Keratinocyte (primary cell): Measurements from ENCODE around the gene PIP4K2A. TPM values are rescaled to one million over a fixed set of nuclear protein-coding genes. Genes with fewer than 3 reads are reported as not detected.

ENCODE experiments used
- DNase-seq: peaks from one replicate; pipeline ENCODE4 v3.0.0-alpha.2; 2011; ENCODE audit warnings: low read depth, missing footprints, low spot score
- FAIRE-seq: peaks from 2 replicates; lab custom pipeline; 2011; peaks lifted over from hg19 to GRCh38; lab: Jason Lieb, UNC
- H2AFZ ChIP-seq: 2 replicates; pipeline ENCODE4 v1.6.0; 2012; ENCODE audit warnings: low read length, control low read depth, inconsistent platforms; ENCODE audit not compliant: control insufficient read depth
- H3K27ac ChIP-seq: 2 replicates; pipeline ENCODE4 v1.5.1; 2011; ENCODE audit warnings: low read length; ENCODE audit not compliant: control insufficient read depth, insufficient read depth
- H3K27me3 ChIP-seq: 3 replicates; pipeline ENCODE4 v1.6.0; 2011; ENCODE audit warnings: low read length; ENCODE audit not compliant: control insufficient read depth, insufficient read depth; ENCODE audit errors: extremely low read depth
- H3K36me3 ChIP-seq, 2 experiments: 2 replicates in 1 of 2; 3 replicates in 1 of 2; pipeline ENCODE4 v1.5.1; 2011; ENCODE audit warnings: low read length in 2 of 2, mild to moderate bottlenecking in 1 of 2; ENCODE audit not compliant: control insufficient read depth in 2 of 2, insufficient read depth in 2 of 2; ENCODE audit errors: extremely low read depth in 1 of 2
- H3K4me1 ChIP-seq: 3 replicates; pipeline ENCODE4 v1.5.1; 2011; ENCODE audit warnings: low read length; ENCODE audit not compliant: control insufficient read depth, insufficient read depth; ENCODE audit errors: extremely low read depth
- H3K4me2 ChIP-seq: 3 replicates; pipeline ENCODE4 v1.6.0; 2011; ENCODE audit warnings: low read depth, low read length; ENCODE audit not compliant: control insufficient read depth, insufficient read depth; ENCODE audit errors: extremely low read depth
- H3K4me3 ChIP-seq, 3 experiments: fragments of 200-600 bp in 1 of 3; sonication (generic) in 1 of 3; 2 replicates in 2 of 3; 3 replicates in 1 of 3; pipeline ENCODE4 v1.5.1; 2011 to 2016; ENCODE audit warnings: low read length in 3 of 3, mild to moderate bottlenecking in 3 of 3, control low read depth in 2 of 3, inconsistent platforms in 1 of 3, low read depth in 1 of 3, mixed read lengths in 1 of 3, mixed run types in 1 of 3, moderate library complexity in 1 of 3; ENCODE audit not compliant: control insufficient read depth in 2 of 3, insufficient read depth in 2 of 3; ENCODE audit errors: extremely low read depth in 1 of 3
- H3K79me2 ChIP-seq: 2 replicates; pipeline ENCODE4 v1.6.0; 2012; ENCODE audit warnings: low read length; ENCODE audit not compliant: control insufficient read depth, insufficient read depth
- H3K9ac ChIP-seq: 3 replicates; pipeline ENCODE4 v1.6.0; 2011; ENCODE audit warnings: low read length; ENCODE audit not compliant: control insufficient read depth, insufficient read depth; ENCODE audit errors: extremely low read depth
- H3K9me1 ChIP-seq: 3 replicates; pipeline ENCODE4 v1.6.0; 2011; ENCODE audit warnings: low read length; ENCODE audit not compliant: control insufficient read depth, insufficient read depth; ENCODE audit errors: extremely low read depth
- H3K9me3 ChIP-seq: 2 replicates; pipeline ENCODE4 v1.5.1; 2012; ENCODE audit warnings: low read depth, low read length; ENCODE audit not compliant: control insufficient read depth
- H4K20me1 ChIP-seq: 3 replicates; pipeline ENCODE4 v1.6.0; 2011; ENCODE audit warnings: low read length; ENCODE audit not compliant: control insufficient read depth, insufficient read depth; ENCODE audit errors: extremely low read depth
- CTCF ChIP-seq, 3 experiments: IDR thresholded peaks in 1 of 3; conservative IDR thresholded peaks in 1 of 3; optimal IDR thresholded peaks in 1 of 3; 2 replicates in 2 of 3; 3 replicates in 1 of 3; pipeline versions ENCODE3 to v1.5.1; 2011; ENCODE audit warnings: low read length in 3 of 3, mild to moderate bottlenecking in 3 of 3, moderate library complexity in 2 of 3, control low read depth in 1 of 3, inconsistent platforms in 1 of 3; ENCODE audit not compliant: insufficient read depth in 2 of 3; ENCODE audit errors: extremely low read depth in 1 of 3
- EZH2 ChIP-seq: IDR thresholded peaks from one replicate; pipeline ENCODE4 v1.6.1; 2012; ENCODE audit warnings: inconsistent platforms, mild to moderate bottlenecking, low read length, moderate library complexity
- dilution Hi-C: fragments of 300-500 bp; cut with MboI; formaldehyde crosslinking; loops from one replicate; pipeline ENCODE4 v1.7.0; 2020; ENCODE audit warnings: low sequenced_read_pairs; ENCODE audit not compliant: extremely low pct_ligation_motif_present
- polyA plus RNA-seq, 5 experiments: library from polyadenylated mRNA; depleted of rRNA in 3 of 5; stranded (reverse) in 3 of 5; stranded (forward) in 1 of 5; unstranded in 1 of 5; fragments of >200 nt; gene quantifications; 1 replicate in 1 of 5; 2 replicates in 3 of 5; 3 replicates in 1 of 5; pipeline versions ENCODE4 v1.2.1 to v1.2.3, GENCODE V29; 2011 to 2012; ENCODE audit warnings: missing spikeins in 2 of 5, low read depth in 1 of 5, low replicate concordance in 1 of 5

Gene PIP4K2A
- polyA plus RNA-seq, 1 donor (not counting 4 experiments of a cell fraction or from before 2014, with no cell fraction given), result 15.5 TPM

GRCh38 chr10:22716943-22717342, 2.6 kb upstream of the PIP4K2A start:
- Histone ChIP-seq H3K9me3 (no peaks in the 10 kb centered on the region), H3K27ac (no peak overlapping the region), H3K4me2 (no peak overlapping the region), H3K27me3 (no peaks in the 10 kb centered on the region), H2AFZ (no peak overlapping the region), H4K20me1 (peaks cover 3% of the 10 kb centered on the region), H3K4me3 (no peak overlapping the region), H3K36me3 (no peaks in the 10 kb centered on the region), H3K9ac (no peak overlapping the region), H3K9me1 (no peaks in the 10 kb centered on the region), H3K4me1 (peaks cover 8% of the 10 kb centered on the region), H3K79me2 (peaks cover 12% of the 10 kb centered on the region)
- dilution Hi-C loops, result no loop called here
- DNase-seq (no peak), FAIRE-seq (no peak)
- TF ChIP-seq EZH2, result no peak
- no peak for TF ChIP-seq CTCF (optimal IDR thresholded peaks at IDR 0.05 in 1 of 3, IDR thresholded peaks at IDR 0.05 in 1 of 3, conservative IDR thresholded peaks at IDR 0.05 in 1 of 3; ENCODE audit: extremely low read depth in 1 of 3, insufficient read depth in 2 of 3, low read length in 3 of 3)

GRCh38 chr10:22715290-22715625, 880 bp upstream of the PIP4K2A start:
- dilution Hi-C loops, result no loop called here
- H4K20me1 ChIP-seq, result peaks cover 3% of the 10 kb centered on the region
- H3K4me1 ChIP-seq, result peaks cover 8% of the 10 kb centered on the region
- H3K4me2 ChIP-seq, result no peak overlapping the region
- no peak overlapping the region for H3K4me3 ChIP-seq
- no peak overlapping the region for H3K27ac ChIP-seq
- no peaks in the 10 kb centered on the region for H3K9me1 ChIP-seq
- TF ChIP-seq CTCF (optimal IDR thresholded peaks at IDR 0.05 in 1 of 3, IDR thresholded peaks at IDR 0.05 in 1 of 3, conservative IDR thresholded peaks at IDR 0.05 in 1 of 3; ENCODE audit: extremely low read depth in 1 of 3, insufficient read depth in 2 of 3, low read length in 3 of 3) (no peak), EZH2 (no peak)
- FAIRE-seq (no peak), DNase-seq (no peak)
- H3K9me3 ChIP-seq, result no peaks in the 10 kb centered on the region
- peaks cover 23% of the 10 kb centered on the region for H3K79me2 ChIP-seq
- H2AFZ ChIP-seq, result no peak overlapping the region
- no peaks in the 10 kb centered on the region for H3K36me3 ChIP-seq
- H3K9ac ChIP-seq, result no peak overlapping the region
- H3K27me3 ChIP-seq, result no peaks in the 10 kb centered on the region
